Endothelial cell of umbilical vein (primary cell): ENCODE results near the gene ERFL. TPM values are rescaled to one million over a fixed set of nuclear protein-coding genes. Genes with fewer than 3 reads are reported as not detected.

Experiments used
- BruUV-seq: library from RNA; stranded (reverse); fragments of 400-500 nt; replicated peaks from 2 replicates; lab custom pipeline; 2021; lab: Mats Ljungman, UMichigan
- CTCF ChIA-PET: fragments of 300-600, 350-600 bp; sonication (Branson Sonifier 250); formaldehyde crosslinking; loops from one replicate; lab custom pipeline; 2021; ENCODE audit warnings: antibody characterized with exemption, inconsistent platforms; lab: Charles Lee
- POLR2A ChIA-PET: fragments of 300-600, 350-600 bp; sonication (Branson Sonifier 250); formaldehyde crosslinking; loops from one replicate; lab custom pipeline; 2021; ENCODE audit warnings: antibody characterized with exemption, inconsistent platforms; lab: Charles Lee
- DNase-seq: peaks from one replicate; pipeline ENCODE4 v3.0.0-alpha.2; 2011; ENCODE audit warnings: low read depth, low spot score
- FAIRE-seq: peaks from 2 replicates; lab custom pipeline; 2011; peaks lifted over from hg19 to GRCh38; lab: Jason Lieb, UNC
- H2AFZ ChIP-seq: 2 replicates; pipeline ENCODE4 v1.6.0; 2012; ENCODE audit warnings: low read depth, low read length, control low read depth, inconsistent platforms
- H3K27ac ChIP-seq: 2 replicates; pipeline ENCODE4 v1.5.1; 2011; ENCODE audit warnings: low read depth, mild to moderate bottlenecking, control low read depth, low read length, moderate library complexity; ENCODE audit not compliant: insufficient read depth
- H3K27me3 ChIP-seq, 2 experiments: 2 replicates each; pipeline versions ENCODE4 v1.6.0 to v1.6.1; 2011; ENCODE audit warnings: low read length in 2 of 2, mixed read lengths in 1 of 2; ENCODE audit not compliant: control insufficient read depth in 2 of 2, insufficient read depth in 2 of 2
- H3K36me3 ChIP-seq, 2 experiments: 2 replicates in 1 of 2; 3 replicates in 1 of 2; pipeline ENCODE4 v1.5.1; 2011; ENCODE audit warnings: low read length in 2 of 2, mild to moderate bottlenecking in 1 of 2, moderate library complexity in 1 of 2; ENCODE audit not compliant: control insufficient read depth in 2 of 2, insufficient read depth in 2 of 2; ENCODE audit errors: extremely low read depth in 1 of 2
- H3K4me1 ChIP-seq: 3 replicates; pipeline ENCODE4 v1.5.1; 2011; ENCODE audit warnings: mild to moderate bottlenecking, low read length; ENCODE audit not compliant: control insufficient read depth, insufficient read depth; ENCODE audit errors: extremely low read depth
- H3K4me2 ChIP-seq: 2 replicates; pipeline ENCODE4 v1.6.1; 2011; ENCODE audit warnings: low read length, control low read depth, mixed read lengths; ENCODE audit not compliant: insufficient read depth
- H3K4me3 ChIP-seq, 3 experiments: fragments of 200-600 bp in 1 of 3; sonication (generic), shearing (Covaris generic) in 1 of 3; replicated peaks in 1 of 3; 2 replicates each; pipeline ENCODE4 v1.5.1; 2011 to 2016; ENCODE audit warnings: control low read depth in 3 of 3, low read length in 3 of 3, mild to moderate bottlenecking in 2 of 3, inconsistent platforms in 1 of 3, low read depth in 1 of 3, moderate library complexity in 1 of 3; ENCODE audit not compliant: insufficient read depth in 1 of 3
- H3K79me2 ChIP-seq: 2 replicates; pipeline ENCODE4 v1.6.0; 2012; ENCODE audit warnings: low read length, inconsistent platforms; ENCODE audit not compliant: control insufficient read depth, insufficient read depth
- H3K9ac ChIP-seq: replicated peaks from 2 replicates; pipeline ENCODE3; 2011; ENCODE audit warnings: low read length, control low read depth; ENCODE audit not compliant: insufficient read depth; ENCODE audit errors: extremely low read depth
- H3K9me1 ChIP-seq: replicated peaks from 3 replicates; pipeline ENCODE4 v1.6.0; 2011; ENCODE audit warnings: mild to moderate bottlenecking, low read length; ENCODE audit not compliant: control insufficient read depth, insufficient read depth; ENCODE audit errors: extremely low read depth
- H3K9me3 ChIP-seq: replicated peaks from 2 replicates; pipeline ENCODE4 v1.5.1; 2012; ENCODE audit warnings: low read length, inconsistent platforms; ENCODE audit not compliant: control insufficient read depth, insufficient read depth
- H4K20me1 ChIP-seq: replicated peaks from 2 replicates; pipeline ENCODE3; 2011; ENCODE audit warnings: mild to moderate bottlenecking, low read length; ENCODE audit not compliant: control insufficient read depth, insufficient read depth; ENCODE audit errors: extremely low read depth
- CTCF ChIP-seq, 2 donors: IDR thresholded peaks; 1 replicate in 1 of 2; 2 replicates in 1 of 2; pipeline ENCODE4 v1.5.1; 2011; ENCODE audit warnings: low read length in 2 of 2, mild to moderate bottlenecking in 2 of 2, moderate library complexity in 2 of 2, control low read depth in 1 of 2, inconsistent platforms in 1 of 2, low read depth in 1 of 2; ENCODE audit not compliant: insufficient read depth in 1 of 2; ENCODE audit errors: extremely low read depth in 1 of 2
- EZH2 ChIP-seq: IDR thresholded peaks from 2 replicates; pipeline ENCODE4 v1.6.1; 2012; ENCODE audit warnings: borderline replicate concordance, low read depth, mild to moderate bottlenecking, moderate library complexity, low read length, inconsistent platforms; ENCODE audit not compliant: severe bottlenecking
- FOS ChIP-seq: IDR thresholded peaks from 2 replicates; pipeline ENCODE4 v1.6.1; 2011; ENCODE audit warnings: mild to moderate bottlenecking, low read length, moderate library complexity, borderline replicate concordance; ENCODE audit not compliant: insufficient read depth
- GATA2 ChIP-seq: IDR thresholded peaks from 2 replicates; pipeline ENCODE4 v1.7.0; 2011; ENCODE audit warnings: low read depth, mild to moderate bottlenecking, moderate library complexity, mixed read lengths, low read length; ENCODE audit not compliant: insufficient read length, insufficient read depth
- MYC ChIP-seq: IDR thresholded peaks from one replicate; pipeline ENCODE4 v1.6.1; 2011; ENCODE audit warnings: mild to moderate bottlenecking, low read depth, low read length
- POLR2A ChIP-seq: IDR thresholded peaks from 2 replicates; pipeline ENCODE4 v1.6.1; 2012; ENCODE audit warnings: low read depth, mild to moderate bottlenecking, control low read depth, low read length
- dilution Hi-C: fragments of 300-500 bp; cut with MboI; formaldehyde crosslinking; loops from one replicate; pipeline ENCODE4 v1.15.0; 2019; ENCODE audit warnings: low sequenced_read_pairs; ENCODE audit not compliant: extremely low pct_ligation_motif_present
- intact Hi-C: fragments of 100-400 bp; cut with micrococcal nuclease; formaldehyde crosslinking; loops from one replicate; pipeline ENCODE4 v1.10.0; 2022
- polyA plus RNA-seq, 4 experiments: library from polyadenylated mRNA; depleted of rRNA in 3 of 4; stranded (reverse) in 3 of 4; unstranded in 1 of 4; fragments of >200 nt; gene quantifications; 2 replicates each; pipeline versions ENCODE4 v1.2.1 to v1.2.3, GENCODE V29; 2011 to 2012; ENCODE audit warnings: missing spikeins in 1 of 4
- total RNA-seq: library from RNA; stranded (reverse); gene quantifications from 2 replicates; pipeline ENCODE4 v1.2.3, GENCODE V29; 2021

Gene ERFL
- total and polyA plus RNA-seq, 2 donors (not counting 3 experiments of a cell fraction or from before 2014, with no cell fraction given) = not detected

GRCh38 chr19:41902594-41902993, 25.7 kb downstream of the ERFL start:
- POLR2A ChIA-PET = interaction anchor here (0.8 kb wide), 1 partner anchor 43 kb away, joined by 3 read pairs; no protein-coding TSS in a partner anchor

More at GRCh38 chr19:41902594-41902993, 25.7 kb downstream of the ERFL start:
- dilution Hi-C loops (no loop called here), intact Hi-C loops (no loop called here)
- no peak overlapping the region for H3K27ac ChIP-seq
- no peaks in the 10 kb centered on the region for H3K4me1 ChIP-seq
- H3K9me3 ChIP-seq = no peaks in the 10 kb centered on the region
- H3K9ac ChIP-seq = no peak overlapping the region
- H3K4me3 ChIP-seq = no peak overlapping the region
- DNase-seq (no peak), FAIRE-seq (no peak)
- BruUV-seq = no TSS peak
- no peak for TF ChIP-seq MYC
- no peak for TF ChIP-seq POLR2A
- no peak for TF ChIP-seq FOS
- TF ChIP-seq GATA2 = no peak
- TF ChIP-seq CTCF (IDR thresholded peaks at IDR 0.05; ENCODE audit: extremely low read depth in 1 of 2, insufficient read depth in 1 of 2, low read depth in 1 of 2, low read length in 2 of 2) = no peak
- TF ChIP-seq EZH2 = no peak
- no peak overlapping the region for H3K4me2 ChIP-seq
- H4K20me1 ChIP-seq = no peaks in the 10 kb centered on the region
- H2AFZ ChIP-seq = no peak overlapping the region
- no peaks in the 10 kb centered on the region for H3K79me2 ChIP-seq
- peaks cover 9 to 63% of the 10 kb centered on the region in 2 experiments for H3K36me3 ChIP-seq
- no peaks in the 10 kb centered on the region for H3K27me3 ChIP-seq
- CTCF ChIA-PET = interaction anchor here (0.9 to 1.3 kb wide), 2 partner anchors 17 to 29 kb away, joined by 3 to 5 read pairs; no protein-coding TSS in a partner anchor
- no peaks in the 10 kb centered on the region for H3K9me1 ChIP-seq
